GM18498 (cell line): Measurements from ENCODE around the gene SOX15.

Experiments used
- ATAC-seq: cut with Tn5 transposase; IDR thresholded peaks from one replicate; pipeline ENCODE4 v1.9.1; 2021; ENCODE audit warnings: mild to moderate bottlenecking, moderate library complexity; ENCODE audit not compliant: unreplicated experiment

SOX15 gene

GRCh38 chr17:7559320-7560171, 30.3 kb downstream of the SOX15 start:
- no peak for ATAC-seq

GRCh38 chr17:7558544-7559319, 31.2 kb downstream of the SOX15 start, which contains the start of gene TNFSF13:
TNFSF13 (plus strand) TSS chr17:7558750; CDS start chr17:7559040, 290 bp downstream.
- ATAC-seq, result no peak

- no peak for ATAC-seq
Observed at GRCh38 chr17:7557775-7558543, 31.9 kb downstream of the SOX15 start.

GRCh38 chr17:7557147-7557764, 32.6 kb downstream of the SOX15 start:
- no peak for ATAC-seq

GRCh38 chr17:7556627-7557026, 33.3 kb downstream of the SOX15 start:
- no peak for ATAC-seq

- ATAC-seq, result no peak
Observed at GRCh38 chr17:7555320-7555948, 34.5 kb downstream of the SOX15 start.

- ATAC-seq, result no peak
Observed at GRCh38 chr17:7553356-7553755, 36.5 kb downstream of the SOX15 start.

- ATAC-seq, result peak; percentile 75
Observed at GRCh38 chr17:7552621-7553051, 37.3 kb downstream of the SOX15 start.

- no peak for ATAC-seq
Observed at GRCh38 chr17:7551396-7551795, 38.5 kb downstream of the SOX15 start.

- ATAC-seq, result no peak
Observed at GRCh38 chr17:7550344-7550743, 39.5 kb downstream of the SOX15 start.

GRCh38 chr17:7549401-7550055, 40.4 kb downstream of the SOX15 start:
- ATAC-seq, result peak; percentile 16

GRCh38 chr17:7548585-7549400, 41.1 kb downstream of the SOX15 start, which contains the start of gene TNFSF12:
TNFSF12 (plus strand) TSS chr17:7549058; CDS start chr17:7549154, 96 bp downstream.
- peak; percentile 54 for ATAC-seq

- no peak for ATAC-seq
Observed at GRCh38 chr17:7544911-7545310, 45.0 kb downstream of the SOX15 start.

- no peak for ATAC-seq
Observed at GRCh38 chr17:7541074-7541621, 48.7 kb downstream of the SOX15 start.

GRCh38 chr17:7538891-7539545, 50.9 kb downstream of the SOX15 start:
- ATAC-seq, result no peak
